Measurements from ENCODE around the gene TRAPPC11. TPM values are rescaled to one million over a fixed set of nuclear protein-coding genes. Genes with fewer than 3 reads are reported as not detected.

Gene TRAPPC11
- total RNA-seq, 1 experiment from 2014 or later: 21.1 TPM

DNA sequence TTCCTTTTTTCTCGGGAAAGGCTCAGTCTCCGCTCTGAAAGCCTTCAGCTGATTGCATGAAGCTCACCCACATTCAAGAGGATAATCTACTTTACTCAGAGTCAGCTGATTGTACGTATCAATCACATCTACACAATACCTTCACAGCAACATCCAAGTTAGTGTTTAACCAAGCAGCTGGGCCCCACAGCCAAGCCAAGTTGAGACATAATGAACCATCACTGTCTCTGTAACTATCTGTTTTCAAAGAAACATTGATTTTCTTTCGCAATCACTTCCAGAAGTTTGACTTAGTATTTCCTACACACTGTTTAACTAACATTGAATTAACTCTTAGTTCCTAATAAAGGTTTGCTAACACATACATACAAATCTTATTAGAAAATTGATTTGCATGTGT, 40.4 kb upstream of the TRAPPC11 start:
- ATAC-seq (no peak), DNase-seq (ENCODE audit: low read depth, low spot score) (no peak)
- Histone ChIP-seq H3K4me3 (ENCODE audit: low read depth in 2 of 2, low read length in 2 of 2) (no peak overlapping the region), H3K4me1 (ENCODE audit: control insufficient read depth, insufficient read depth, low read length) (no peaks in the 10 kb centered on the region), H3K27ac (ENCODE audit: low read length) (no peak overlapping the region), H3K36me3 (ENCODE audit: control insufficient read depth, insufficient read depth, low read length) (no peaks in the 10 kb centered on the region), H3K9me3 (ENCODE audit: control insufficient read depth, insufficient read depth, low read depth, low read length) (no peaks in the 10 kb centered on the region), H3K27me3 (ENCODE audit: control insufficient read depth, insufficient read depth, low read length) (no peaks in the 10 kb centered on the region)
- in situ Hi-C loops (cut with HindIII; ENCODE audit: low pct_unique_long_range_greater_than_20kb, low sequenced_read_pairs) (no loop called here), intact Hi-C loops (cut with micrococcal nuclease; ENCODE audit: unreplicated experiment) (no loop called here)
- CTCF ChIA-PET: no interaction called here
- POLR2A ChIA-PET: no interaction called here
- TF ChIP-seq, protein P1, sequence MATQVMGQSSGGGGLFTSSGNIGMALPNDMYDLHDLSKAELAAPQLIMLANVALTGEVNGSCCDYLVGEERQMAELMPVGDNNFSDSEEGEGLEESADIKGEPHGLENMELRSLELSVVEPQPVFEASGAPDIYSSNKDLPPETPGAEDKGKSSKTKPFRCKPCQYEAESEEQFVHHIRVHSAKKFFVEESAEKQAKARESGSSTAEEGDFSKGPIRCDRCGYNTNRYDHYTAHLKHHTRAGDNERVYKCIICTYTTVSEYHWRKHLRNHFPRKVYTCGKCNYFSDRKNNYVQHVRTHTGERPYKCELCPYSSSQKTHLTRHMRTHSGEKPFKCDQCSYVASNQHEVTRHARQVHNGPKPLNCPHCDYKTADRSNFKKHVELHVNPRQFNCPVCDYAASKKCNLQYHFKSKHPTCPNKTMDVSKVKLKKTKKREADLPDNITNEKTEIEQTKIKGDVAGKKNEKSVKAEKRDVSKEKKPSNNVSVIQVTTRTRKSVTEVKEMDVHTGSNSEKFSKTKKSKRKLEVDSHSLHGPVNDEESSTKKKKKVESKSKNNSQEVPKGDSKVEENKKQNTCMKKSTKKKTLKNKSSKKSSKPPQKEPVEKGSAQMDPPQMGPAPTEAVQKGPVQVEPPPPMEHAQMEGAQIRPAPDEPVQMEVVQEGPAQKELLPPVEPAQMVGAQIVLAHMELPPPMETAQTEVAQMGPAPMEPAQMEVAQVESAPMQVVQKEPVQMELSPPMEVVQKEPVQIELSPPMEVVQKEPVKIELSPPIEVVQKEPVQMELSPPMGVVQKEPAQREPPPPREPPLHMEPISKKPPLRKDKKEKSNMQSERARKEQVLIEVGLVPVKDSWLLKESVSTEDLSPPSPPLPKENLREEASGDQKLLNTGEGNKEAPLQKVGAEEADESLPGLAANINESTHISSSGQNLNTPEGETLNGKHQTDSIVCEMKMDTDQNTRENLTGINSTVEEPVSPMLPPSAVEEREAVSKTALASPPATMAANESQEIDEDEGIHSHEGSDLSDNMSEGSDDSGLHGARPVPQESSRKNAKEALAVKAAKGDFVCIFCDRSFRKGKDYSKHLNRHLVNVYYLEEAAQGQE (IDR thresholded peaks at IDR 0.05; ENCODE audit: insufficient read depth in 1 of 2, low read depth in 2 of 2, low read length in 1 of 2): no peak
- TF ChIP-seq SIN3A (IDR thresholded peaks at IDR 0.05; ENCODE audit: borderline replicate concordance, insufficient read depth, low read depth, low read length) (no peak), TCF7L2 (IDR thresholded peaks at IDR 0.05; ENCODE audit: low read depth, low read length) (no peak), POLR2AphosphoS5 (IDR thresholded peaks at IDR 0.05; ENCODE audit: low read depth, low read length) (no peak)
- TF ChIP-seq, protein P2, sequence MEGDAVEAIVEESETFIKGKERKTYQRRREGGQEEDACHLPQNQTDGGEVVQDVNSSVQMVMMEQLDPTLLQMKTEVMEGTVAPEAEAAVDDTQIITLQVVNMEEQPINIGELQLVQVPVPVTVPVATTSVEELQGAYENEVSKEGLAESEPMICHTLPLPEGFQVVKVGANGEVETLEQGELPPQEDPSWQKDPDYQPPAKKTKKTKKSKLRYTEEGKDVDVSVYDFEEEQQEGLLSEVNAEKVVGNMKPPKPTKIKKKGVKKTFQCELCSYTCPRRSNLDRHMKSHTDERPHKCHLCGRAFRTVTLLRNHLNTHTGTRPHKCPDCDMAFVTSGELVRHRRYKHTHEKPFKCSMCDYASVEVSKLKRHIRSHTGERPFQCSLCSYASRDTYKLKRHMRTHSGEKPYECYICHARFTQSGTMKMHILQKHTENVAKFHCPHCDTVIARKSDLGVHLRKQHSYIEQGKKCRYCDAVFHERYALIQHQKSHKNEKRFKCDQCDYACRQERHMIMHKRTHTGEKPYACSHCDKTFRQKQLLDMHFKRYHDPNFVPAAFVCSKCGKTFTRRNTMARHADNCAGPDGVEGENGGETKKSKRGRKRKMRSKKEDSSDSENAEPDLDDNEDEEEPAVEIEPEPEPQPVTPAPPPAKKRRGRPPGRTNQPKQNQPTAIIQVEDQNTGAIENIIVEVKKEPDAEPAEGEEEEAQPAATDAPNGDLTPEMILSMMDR (IDR thresholded peaks at IDR 0.05): no peak
- no TSS peak for BruUV-seq (replicated peaks)

DNA sequence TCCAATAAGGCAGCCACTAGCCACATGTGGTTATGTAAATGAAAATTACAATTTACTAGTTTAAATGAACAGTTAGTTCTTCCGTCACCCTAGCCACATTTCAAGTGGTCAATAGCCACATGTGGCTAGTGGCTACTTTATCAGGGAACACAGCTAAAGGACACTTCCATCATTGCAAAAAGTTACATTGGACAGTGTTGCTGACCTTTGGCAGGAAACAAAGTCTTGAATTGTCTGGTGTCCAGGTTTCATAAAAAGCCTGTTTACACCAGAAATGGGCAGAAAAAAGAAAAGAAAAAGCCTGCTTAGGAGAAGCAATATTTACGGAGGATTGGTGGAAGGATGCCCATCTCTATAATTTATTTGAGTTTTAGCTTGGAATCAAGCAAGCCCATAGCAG, 38.7 kb upstream of the TRAPPC11 start:
- intact Hi-C loops (cut with micrococcal nuclease; ENCODE audit: unreplicated experiment): no loop called here
- DNase-seq (ENCODE audit: low read depth, low spot score) (no peak), ATAC-seq (no peak)
- H3K9me3 ChIP-seq (ENCODE audit: control insufficient read depth, insufficient read depth, low read depth, low read length): no peaks in the 10 kb centered on the region
- H3K4me1 ChIP-seq (ENCODE audit: control insufficient read depth, insufficient read depth, low read length): no peaks in the 10 kb centered on the region
- ChIA-PET CTCF (no interaction called here), POLR2A (interaction anchor here (0.6 to 0.7 kb wide), 2 partner anchors 60 to 1755 kb away, joined by 3 to 14 read pairs; no protein-coding TSS in a partner anchor)
- in situ Hi-C loops (cut with HindIII; ENCODE audit: low pct_unique_long_range_greater_than_20kb, low sequenced_read_pairs): no loop called here
- BruUV-seq (replicated peaks): no TSS peak
- H3K36me3 ChIP-seq (ENCODE audit: control insufficient read depth, insufficient read depth, low read length): no peaks in the 10 kb centered on the region
- TF ChIP-seq, protein P1 (IDR thresholded peaks at IDR 0.05; ENCODE audit: insufficient read depth in 1 of 2, low read depth in 2 of 2, low read length in 1 of 2): no peak
- TF ChIP-seq, protein P2 (IDR thresholded peaks at IDR 0.05): no peak
- no peak for TF ChIP-seq POLR2AphosphoS5 (IDR thresholded peaks at IDR 0.05; ENCODE audit: low read depth, low read length)
- no peak for TF ChIP-seq TCF7L2 (IDR thresholded peaks at IDR 0.05; ENCODE audit: low read depth, low read length)
- TF ChIP-seq SIN3A (IDR thresholded peaks at IDR 0.05; ENCODE audit: borderline replicate concordance, insufficient read depth, low read depth, low read length): no peak
- H3K27ac ChIP-seq (ENCODE audit: low read length): no peak overlapping the region
- H3K4me3 ChIP-seq (ENCODE audit: low read depth in 2 of 2, low read length in 2 of 2): no peak overlapping the region
- H3K27me3 ChIP-seq (ENCODE audit: control insufficient read depth, insufficient read depth, low read length): no peaks in the 10 kb centered on the region

Measured in Panc1 (cell line).